OCI-LY7 (cell line): ENCODE measurements around the gene GJC3. TPM values are rescaled to one million over a fixed set of nuclear protein-coding genes. Genes with fewer than 3 reads are reported as not detected.
"Not testable (repeated sequence)": the region's sequence is repeated elsewhere in the genome, so short reads cannot be mapped to it uniquely, and the experiment has no call there.

Experiments
- BruUV-seq: library from RNA; stranded (reverse); fragments of 400-500 nt; replicated peaks from 2 replicates; lab custom pipeline; 2021; lab: Mats Ljungman, UMichigan
- CTCF ChIA-PET: fragments of 300-600 bp; sonication (Branson Sonifier 250); formaldehyde crosslinking; loops from one replicate; lab custom pipeline; 2022; ENCODE audit warnings: antibody characterized with exemption; ENCODE audit not compliant: unreplicated experiment; lab: Charles Lee
- POLR2A ChIA-PET: fragments of 300-600 bp; sonication (Branson Sonifier 250); formaldehyde crosslinking; loops from one replicate; lab custom pipeline; 2022; ENCODE audit warnings: antibody characterized with exemption; lab: Charles Lee
- DNase-seq: peaks from one replicate; pipeline ENCODE4 v3.0.0-alpha.2; 2015; ENCODE audit warnings: low spot score
- H2AFZ ChIP-seq: fragments of 200-600 bp; sonication (generic), shearing (Covaris generic); 2 replicates; pipeline ENCODE4 v1.6.1; 2014; ENCODE audit warnings: mild to moderate bottlenecking, antibody characterized with exemption, low read length, moderate library complexity
- H3K27ac ChIP-seq: fragments of 200-600 bp; sonication (generic); 2 replicates; pipeline ENCODE4 v1.5.1; 2014; ENCODE audit warnings: mixed run types, low read depth, mild to moderate bottlenecking, moderate library complexity, low read length, inconsistent platforms; ENCODE audit not compliant: poor library complexity, severe bottlenecking
- H3K36me3 ChIP-seq: fragments of 200-600 bp; sonication (generic); 2 replicates; pipeline ENCODE4 v1.6.1; 2014; ENCODE audit warnings: mild to moderate bottlenecking, antibody characterized with exemption, low read length, moderate library complexity, mixed read lengths; ENCODE audit not compliant: insufficient read depth
- H3K4me1 ChIP-seq: fragments of 200-600 bp; sonication (generic); 2 replicates; pipeline ENCODE4 v1.5.1; 2014; ENCODE audit warnings: mild to moderate bottlenecking, low read length; ENCODE audit not compliant: insufficient read depth, poor library complexity, severe bottlenecking
- H3K4me2 ChIP-seq: fragments of 200-600 bp; sonication (generic); 2 replicates; pipeline ENCODE4 v1.6.1; 2014; ENCODE audit warnings: mild to moderate bottlenecking, low read length
- H3K4me3 ChIP-seq: fragments of 200-600 bp; sonication (generic); 2 replicates; pipeline ENCODE4 v1.5.1; 2014; ENCODE audit warnings: mild to moderate bottlenecking, low read depth, low read length; ENCODE audit not compliant: poor library complexity, severe bottlenecking
- H3K79me2 ChIP-seq: fragments of 200-600 bp; sonication (generic); 2 replicates; pipeline ENCODE4 v1.6.1; 2016; ENCODE audit warnings: low read depth, mild to moderate bottlenecking, low read length, moderate library complexity, mixed read lengths; ENCODE audit not compliant: insufficient read depth
- H3K9me2 ChIP-seq: fragments of 200-600 bp; sonication (generic); 2 replicates; pipeline ENCODE4 v1.6.1; 2016; ENCODE audit warnings: mild to moderate bottlenecking, low read length, mixed read lengths; ENCODE audit not compliant: insufficient read depth
- H3K9me3 ChIP-seq: fragments of 200-600 bp; sonication (generic); 2 replicates; pipeline ENCODE4 v1.6.1; 2014; ENCODE audit warnings: mild to moderate bottlenecking, mixed run types, low read length, mixed read lengths
- H4K20me1 ChIP-seq: fragments of 200-600 bp; sonication (generic); 2 replicates; pipeline ENCODE4 v1.6.1; 2014; ENCODE audit warnings: mild to moderate bottlenecking, antibody characterized with exemption, low read length, moderate library complexity, mixed read lengths; ENCODE audit not compliant: insufficient read depth
- CTCF ChIP-seq: fragments of 200-600 bp; sonication (generic); conservative IDR thresholded peaks from 2 replicates; pipeline ENCODE4 v1.5.1; 2014; ENCODE audit warnings: mild to moderate bottlenecking, antibody characterized with exemption, low read length, moderate library complexity, mixed read lengths
- EZH2phosphoT487 ChIP-seq: fragments of 200-600 bp; sonication (generic); IDR thresholded peaks from 2 replicates; pipeline ENCODE4 v1.6.1; 2018; ENCODE audit warnings: low read depth, borderline replicate concordance, mild to moderate bottlenecking, mixed run types, antibody characterized with exemption, low read length, moderate library complexity, mixed read lengths
- intact Hi-C: fragments of 100-400 bp; cut with micrococcal nuclease; formaldehyde crosslinking; loops from one replicate; pipeline ENCODE4 v1.10.0; 2022; ENCODE audit not compliant: unreplicated experiment
- total RNA-seq, 2 experiments: library from RNA; depleted of rRNA in 1 of 2; stranded (reverse); fragments of >200 nt in 1 of 2; shearing (Covaris generic) in 1 of 2; gene quantifications; 2 replicates each; pipeline ENCODE4 v1.2.3, GENCODE V29; 2014 to 2022

Gene GJC3
- total RNA-seq, 2 experiments from 2014 or later = not detected

DNA sequence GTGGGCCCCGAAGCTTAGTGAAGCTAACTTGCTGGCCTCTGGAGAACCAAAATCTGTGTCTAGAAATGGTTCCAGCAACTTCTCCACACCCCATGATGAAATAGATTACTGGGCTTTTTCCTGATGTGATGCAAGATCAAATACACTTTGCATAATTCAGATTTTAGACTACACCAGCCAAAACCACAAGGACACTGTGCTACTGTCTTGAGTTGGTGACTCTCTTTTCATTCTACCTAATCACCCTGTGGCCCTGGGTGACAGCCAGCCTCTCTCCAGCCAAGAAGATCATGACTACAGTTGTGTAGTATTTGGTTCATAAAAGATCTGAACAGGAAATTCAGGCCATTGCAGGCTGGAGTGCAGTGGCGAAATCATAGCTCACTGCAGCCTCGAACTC is 24.2 kb upstream of the GJC3 start:
- Histone ChIP-seq H4K20me1 (no peaks in the 10 kb centered on the region), H3K27ac (no peak overlapping the region), H2AFZ (no peak overlapping the region), H3K4me2 (no peak overlapping the region), H3K9me2 (no peaks in the 10 kb centered on the region), H3K36me3 (no peaks in the 10 kb centered on the region), H3K4me3 (no peak overlapping the region), H3K4me1 (no peaks in the 10 kb centered on the region), H3K9me3 (no peaks in the 10 kb centered on the region), H3K79me2 (no peaks in the 10 kb centered on the region)
- no peak for DNase-seq
- ChIA-PET CTCF (no interaction called here), POLR2A (no interaction called here)
- BruUV-seq = no TSS peak
- intact Hi-C loops = no loop called here
- TF ChIP-seq CTCF (no peak), EZH2phosphoT487 (no peak)

GRCh38 chr7:99952649-99953048 is 23.2 kb upstream of the GJC3 start:
- CTCF ChIA-PET, H3K9me2 ChIP-seq, H3K4me2 ChIP-seq, H4K20me1 ChIP-seq, H3K4me1 ChIP-seq, H2AFZ ChIP-seq, H3K36me3 ChIP-seq, H3K79me2 ChIP-seq, DNase-seq, H3K27ac ChIP-seq, BruUV-seq, intact Hi-C loops, H3K9me3 ChIP-seq, H3K4me3 ChIP-seq: not testable (repeated sequence)
- POLR2A ChIA-PET = interaction anchor here (0.6 kb wide), 1 partner anchor 320 kb away, joined by 3 read pairs; no protein-coding TSS in a partner anchor

- H3K27ac ChIP-seq, H3K9me2 ChIP-seq, H3K4me2 ChIP-seq, BruUV-seq, H2AFZ ChIP-seq, H3K79me2 ChIP-seq, H3K36me3 ChIP-seq, DNase-seq, H3K4me1 ChIP-seq, POLR2A ChIA-PET, H3K4me3 ChIP-seq, H4K20me1 ChIP-seq, H3K9me3 ChIP-seq, CTCF ChIA-PET, intact Hi-C loops: not testable (repeated sequence)
These were observed 21.4 kb upstream of the GJC3 start for GRCh38 chr7:99950819-99951218.
